GM19463 (cell line): ENCODE measurements around the gene SUGT1.
A peak's percentile ranks its signal among the peaks of the same experiment; 100 is the strongest.

Experiments used
- ATAC-seq: cut with Tn5 transposase; IDR thresholded peaks from one replicate; pipeline ENCODE4 v1.9.1; 2021; ENCODE audit warnings: mild to moderate bottlenecking, moderate library complexity; ENCODE audit not compliant: unreplicated experiment

The SUGT1 gene

GRCh38 chr13:52736891-52737290, 84.3 kb downstream of the SUGT1 start:
- ATAC-seq = no peak

GRCh38 chr13:52737451-52737850, 84.8 kb downstream of the SUGT1 start:
- ATAC-seq = no peak

DNA sequence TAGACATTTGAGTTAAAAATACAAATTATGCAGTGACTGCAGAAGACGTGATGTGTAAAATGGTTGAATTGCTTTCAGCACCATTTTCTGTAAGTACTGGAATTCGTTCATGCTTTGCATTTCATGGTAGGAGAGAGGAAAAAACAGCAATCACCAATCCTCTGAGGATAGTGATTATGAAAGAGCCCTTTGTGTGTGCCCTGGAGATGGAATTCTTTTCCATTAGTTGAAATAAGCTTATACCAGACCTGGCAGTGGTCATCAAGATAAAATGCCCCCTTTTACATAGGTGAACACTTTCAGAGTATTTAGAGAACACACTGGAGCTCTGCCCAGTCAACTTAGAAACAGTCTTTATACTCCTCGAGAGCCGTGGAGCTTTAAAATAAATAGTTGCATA, 85.3 kb downstream of the SUGT1 start:
- ATAC-seq = no peak

DNA sequence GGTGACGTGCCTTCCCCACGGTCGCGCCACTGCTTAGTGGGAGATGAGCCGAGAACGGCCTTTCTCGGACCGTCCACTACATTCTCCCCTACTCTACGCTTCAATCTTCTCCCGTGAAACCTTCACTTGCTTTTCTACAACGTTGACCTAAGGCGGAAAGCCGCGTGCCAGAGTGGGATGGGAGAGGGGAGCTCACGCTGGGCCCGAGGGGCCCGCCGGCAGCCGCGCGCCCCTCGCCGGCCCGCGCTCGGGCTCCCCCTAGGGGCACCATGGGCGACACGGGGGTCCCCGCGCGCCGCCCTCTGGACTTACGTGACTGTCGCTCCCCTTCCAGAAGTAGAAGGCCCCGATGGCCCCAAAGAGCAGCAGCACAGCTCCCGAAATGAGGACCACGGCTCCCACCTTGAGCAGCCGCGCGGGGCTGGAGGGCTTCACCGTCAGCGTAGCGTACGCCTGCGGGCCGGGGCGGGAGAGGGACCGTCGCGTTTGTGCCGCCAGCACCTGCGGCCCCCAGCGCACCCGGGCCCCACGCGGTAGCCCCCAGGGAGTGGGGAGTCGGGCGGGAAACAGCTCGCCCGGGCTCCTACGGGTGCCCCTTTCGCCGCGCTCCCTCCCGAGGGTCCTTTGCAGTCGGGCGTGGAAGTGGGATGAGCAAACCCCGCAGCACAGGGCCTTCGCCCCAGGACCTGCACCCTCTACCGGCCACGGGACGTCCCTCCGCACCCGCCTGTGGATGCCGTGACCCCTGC, 86.3 kb downstream of the SUGT1 start:
- ATAC-seq = peak; percentile 72

GRCh38 chr13:52739468-52740071, 86.9 kb downstream of the SUGT1 start, which contains the start of gene CNMD:
Gene CNMD, minus strand, starts transcription at chr13:52739820. Its CDS starts 119 bp downstream, at chr13:52739701.
- ATAC-seq = no peak

- ATAC-seq = no peak
These were observed 90.9 kb downstream of the SUGT1 start for GRCh38 chr13:52743569-52743968.

DNA sequence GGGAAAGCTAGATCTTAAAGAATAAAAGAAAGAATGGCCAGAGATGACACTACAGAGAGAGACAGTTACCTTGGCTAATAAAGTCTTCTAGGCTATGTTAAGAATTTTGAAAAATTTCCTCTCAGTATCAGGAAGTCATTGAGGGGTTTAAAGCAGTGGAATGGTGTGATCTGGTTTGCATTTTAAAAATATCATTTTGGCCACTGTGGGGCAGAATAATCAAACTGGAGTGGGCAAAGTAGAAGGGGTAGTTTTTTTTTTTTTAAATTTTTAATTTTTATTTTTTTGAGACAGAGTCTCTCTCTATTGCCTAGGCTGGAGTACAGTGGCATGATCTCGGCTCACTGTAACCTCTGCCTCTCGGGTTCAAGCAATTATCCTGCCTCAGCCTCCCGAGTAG, 91.4 kb downstream of the SUGT1 start:
- ATAC-seq = no peak

GRCh38 chr13:52744842-52745375, 92.3 kb downstream of the SUGT1 start:
- ATAC-seq = no peak

GRCh38 chr13:52746141-52746540, 93.5 kb downstream of the SUGT1 start:
- ATAC-seq = no peak

DNA sequence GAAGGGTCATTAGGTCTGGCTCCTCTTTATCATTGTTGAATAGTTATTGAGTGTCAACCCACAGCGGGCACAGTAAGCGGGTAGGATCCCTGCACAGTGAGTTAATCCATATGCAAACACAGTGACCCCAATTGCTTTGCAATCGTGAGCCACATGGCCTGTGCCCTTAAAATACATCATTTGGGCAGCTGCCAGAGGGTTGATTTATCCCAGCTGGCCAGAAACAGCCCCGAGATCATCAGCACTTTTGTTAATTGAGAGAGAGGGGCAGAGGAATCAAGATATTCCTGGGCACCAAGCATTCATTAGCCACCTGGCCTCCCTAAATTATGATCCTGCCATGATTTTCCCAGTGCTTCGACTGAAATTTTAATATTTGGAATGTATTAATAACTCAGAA, 96.8 kb downstream of the SUGT1 start:
- ATAC-seq = no peak
